ENCODE results near the gene MRPL16.
A peak's percentile ranks its signal among the peaks of the same experiment; 100 is the strongest.

Gene MRPL16

GRCh38 chr11:59815754-59816153 is 5.2 kb upstream of the MRPL16 start:
- TF ChIP-seq, protein P1, sequence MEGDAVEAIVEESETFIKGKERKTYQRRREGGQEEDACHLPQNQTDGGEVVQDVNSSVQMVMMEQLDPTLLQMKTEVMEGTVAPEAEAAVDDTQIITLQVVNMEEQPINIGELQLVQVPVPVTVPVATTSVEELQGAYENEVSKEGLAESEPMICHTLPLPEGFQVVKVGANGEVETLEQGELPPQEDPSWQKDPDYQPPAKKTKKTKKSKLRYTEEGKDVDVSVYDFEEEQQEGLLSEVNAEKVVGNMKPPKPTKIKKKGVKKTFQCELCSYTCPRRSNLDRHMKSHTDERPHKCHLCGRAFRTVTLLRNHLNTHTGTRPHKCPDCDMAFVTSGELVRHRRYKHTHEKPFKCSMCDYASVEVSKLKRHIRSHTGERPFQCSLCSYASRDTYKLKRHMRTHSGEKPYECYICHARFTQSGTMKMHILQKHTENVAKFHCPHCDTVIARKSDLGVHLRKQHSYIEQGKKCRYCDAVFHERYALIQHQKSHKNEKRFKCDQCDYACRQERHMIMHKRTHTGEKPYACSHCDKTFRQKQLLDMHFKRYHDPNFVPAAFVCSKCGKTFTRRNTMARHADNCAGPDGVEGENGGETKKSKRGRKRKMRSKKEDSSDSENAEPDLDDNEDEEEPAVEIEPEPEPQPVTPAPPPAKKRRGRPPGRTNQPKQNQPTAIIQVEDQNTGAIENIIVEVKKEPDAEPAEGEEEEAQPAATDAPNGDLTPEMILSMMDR (IDR thresholded peaks at IDR 0.05) = no peak

DNA sequence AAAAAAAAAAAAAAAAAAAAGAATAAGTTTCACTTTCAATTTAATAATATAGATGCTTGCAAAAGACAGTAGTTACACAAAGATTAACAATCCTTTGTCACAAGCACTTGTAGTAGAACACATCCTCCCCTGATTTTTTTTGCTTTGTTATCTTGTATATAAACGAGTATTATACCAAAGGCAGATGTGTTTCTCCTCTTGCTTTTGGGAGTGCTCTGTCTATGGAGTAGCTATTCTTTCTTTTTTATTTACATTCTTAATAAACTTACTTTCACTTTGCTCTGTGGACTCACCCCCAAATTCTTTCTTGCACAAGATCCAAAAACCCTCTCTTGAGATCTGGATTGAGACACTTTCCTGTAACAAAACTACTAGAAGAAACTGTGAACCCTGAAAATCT is 3.4 kb upstream of the MRPL16 start:
- TF ChIP-seq, protein P1 (IDR thresholded peaks at IDR 0.05) = no peak

DNA sequence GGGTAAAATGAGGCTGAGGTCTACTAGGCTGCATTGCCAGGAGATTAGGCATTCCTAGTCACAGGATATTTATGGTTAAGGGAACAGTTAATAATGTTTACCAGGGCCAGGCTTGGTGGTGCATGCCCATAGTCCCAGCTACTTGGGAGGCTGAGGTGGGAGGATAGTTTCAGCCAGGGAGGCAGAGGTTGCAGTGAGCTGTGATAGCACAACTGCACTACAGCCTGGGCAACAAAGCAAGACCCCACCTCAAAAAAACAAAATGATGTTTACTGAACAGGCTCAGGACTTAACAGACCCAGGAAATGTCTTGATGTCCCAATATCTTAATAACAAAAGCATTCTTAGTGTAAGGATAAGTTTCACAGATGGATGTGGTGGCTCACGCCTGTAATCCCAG is 2.8 kb upstream of the MRPL16 start:
- TF ChIP-seq, protein P1 (IDR thresholded peaks at IDR 0.05) = no peak

- TF ChIP-seq, protein P1 (IDR thresholded peaks at IDR 0.05) = no peak
Measured at GRCh38 chr11:59812220-59812619, 1.6 kb upstream of the MRPL16 start.

GRCh38 chr11:59810911-59811259 is 307 bp upstream of the MRPL16 start:
- TF ChIP-seq, protein P1 (IDR thresholded peaks at IDR 0.05) = no peak

DNA sequence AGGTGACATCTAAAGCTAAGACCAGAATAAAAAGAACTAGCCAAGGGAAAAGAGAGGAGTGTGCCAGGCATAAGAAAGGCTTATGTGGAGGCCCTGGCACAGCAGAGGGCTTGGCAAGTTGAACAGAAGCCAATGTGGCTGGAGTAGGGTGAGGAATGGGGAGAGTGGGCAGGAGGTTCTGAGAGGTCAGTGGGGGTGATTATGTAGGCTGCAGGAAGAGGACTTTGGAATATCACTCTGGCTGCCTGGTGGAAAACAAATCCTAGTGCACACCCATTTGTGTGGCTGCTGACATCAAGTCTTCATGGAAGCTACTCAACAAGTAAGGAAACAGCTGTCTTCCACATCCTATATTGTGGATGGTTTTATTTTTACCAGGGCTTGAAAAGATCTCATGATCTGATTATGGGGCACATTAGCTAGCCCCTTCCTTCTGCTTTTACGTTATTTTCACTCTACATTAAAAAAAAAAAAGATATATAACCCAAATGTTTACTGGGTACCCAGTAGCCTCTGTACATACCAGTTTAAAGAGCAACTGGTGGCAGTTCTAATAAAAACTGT is 3.4 kb downstream of the MRPL16 start:
- TF ChIP-seq, protein P1 (IDR thresholded peaks at IDR 0.05) = no peak

- TF ChIP-seq, protein P1 (IDR thresholded peaks at IDR 0.05) = no peak
Measured at GRCh38 chr11:59804061-59804460, 6.5 kb downstream of the MRPL16 start.

DNA sequence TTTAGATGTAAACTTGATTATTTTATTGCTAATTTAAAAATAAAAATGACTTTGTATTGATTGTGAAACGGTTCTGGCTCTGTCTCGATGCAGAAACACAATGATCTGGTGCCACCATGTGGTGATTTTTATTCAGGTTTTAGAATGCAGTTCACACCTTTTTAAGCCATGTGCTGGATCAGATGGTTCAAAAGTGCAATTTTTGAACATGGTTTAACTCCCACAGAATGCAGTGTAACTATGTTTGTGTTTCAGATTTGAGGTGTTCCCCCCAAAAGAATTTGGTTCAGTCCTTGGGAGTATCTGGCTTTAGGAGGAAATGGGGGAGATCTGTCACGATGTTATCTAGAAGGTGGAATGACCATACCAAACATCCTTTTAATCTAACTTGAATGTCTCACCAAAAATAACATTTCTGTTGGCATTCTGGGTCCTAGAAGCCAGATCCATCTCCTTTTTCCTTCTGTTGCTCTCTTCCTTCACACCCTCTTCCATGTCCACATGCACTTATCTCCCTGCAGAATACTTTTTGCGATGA is 7.9 kb downstream of the MRPL16 start:
- TF ChIP-seq, protein P1 (IDR thresholded peaks at IDR 0.05) = peak; percentile 75
